Gastroesophageal sphincter (tissue), 4 donors: ENCODE results near the gene MAP2K4. TPM values are rescaled to one million over a fixed set of nuclear protein-coding genes. Genes with fewer than 3 reads are reported as not detected.

Source experiments
- ATAC-seq: fragments of 150-250 bp; one replicate; pipeline ENCODE4 v1.9.1; 2016; ENCODE audit warnings: mild to moderate bottlenecking, moderate library complexity
- H3K27ac ChIP-seq, 4 donors: fragments of 200-600 bp; sonication (generic) in 3 of 4; 1 replicate in 3 of 4; 2 replicates in 1 of 4; pipeline ENCODE4 v1.5.1; 2016 to 2019
- H3K27me3 ChIP-seq: fragments of 200-600 bp; sonication (generic); one replicate; pipeline ENCODE4 v1.5.1; 2019
- H3K36me3 ChIP-seq, 2 donors: fragments of 200-600 bp; sonication (generic); one replicate each; pipeline ENCODE4 v1.5.1; 2019; ENCODE audit warnings: control low read depth in 1 of 2
- H3K4me1 ChIP-seq, 3 donors: fragments of 200-600 bp; sonication (generic); 1 replicate in 2 of 3; 2 replicates in 1 of 3; pipeline ENCODE4 v1.5.1; 2016 to 2019; ENCODE audit warnings: control low read depth in 2 of 3
- H3K4me3 ChIP-seq, 2 donors: fragments of 200-600 bp; sonication (generic); one replicate each; pipeline ENCODE4 v1.5.1; 2019; ENCODE audit warnings: mild to moderate bottlenecking in 1 of 2, moderate library complexity in 1 of 2
- H3K9me3 ChIP-seq, 3 donors: fragments of 200-600 bp; sonication (generic); one replicate each; pipeline ENCODE4 v1.5.1; 2017 to 2019; ENCODE audit warnings: control low read depth in 2 of 3
- CTCF ChIP-seq, 4 experiments: fragments of 200-600 bp in 2 of 4; fragments of 450-650 bp in 2 of 4; sonication (generic) in 1 of 4; IDR thresholded peaks; one replicate each; pipeline ENCODE4 v1.5.1; 2017 to 2019; ENCODE audit warnings: antibody characterized with exemption in 4 of 4, mild to moderate bottlenecking in 2 of 4, moderate library complexity in 2 of 4
- EP300 ChIP-seq: sonication (generic); formaldehyde crosslinking; IDR thresholded peaks from one replicate; pipeline ENCODE4 v1.6.1; 2017; ENCODE audit warnings: antibody characterized with exemption, mild to moderate bottlenecking
- POLR2A ChIP-seq, 2 donors: fragments of 450-650 bp; IDR thresholded peaks; one replicate each; pipeline ENCODE4 v1.6.1; 2017; ENCODE audit warnings: antibody characterized with exemption in 2 of 2, mild to moderate bottlenecking in 2 of 2, moderate library complexity in 1 of 2
- POLR2AphosphoS5 ChIP-seq: sonication (generic); formaldehyde crosslinking; IDR thresholded peaks from one replicate; pipeline ENCODE4 v1.6.1; 2017; ENCODE audit warnings: antibody characterized with exemption
- WGBS, 2 donors: methylation state at CpG; one replicate each; pipeline ENCODE4 v1.1.5; 2018; ENCODE audit warnings: low coverage in 1 of 2; 5-methylcytosine and 5-hydroxymethylcytosine counted together
- total RNA-seq, 4 donors: library from RNA; depleted of rRNA; stranded (reverse); fragments of >200 nt; gene quantifications; one replicate each; pipeline ENCODE4 v1.1.0, GENCODE V29; 2016

MAP2K4 gene
- total RNA-seq, 4 donors from 2014 or later: 25.6 to 37.3 (median 29.6) TPM

- Histone ChIP-seq H3K9me3 (no peaks in the 10 kb centered on the region), H3K27me3 (no peaks in the 10 kb centered on the region), H3K4me3 (no peak overlapping the region), H3K36me3 (peaks cover 0 to 33% of the 10 kb centered on the region in 2 donors), H3K4me1 (no peaks in the 10 kb centered on the region), H3K27ac (no peak overlapping the region)
- ATAC-seq: no peak
- no peak for TF ChIP-seq CTCF (IDR thresholded peaks at IDR 0.05)
- no peak for TF ChIP-seq EP300
- no peak for TF ChIP-seq POLR2AphosphoS5
- no peak for TF ChIP-seq POLR2A (IDR thresholded peaks at IDR 0.05)
Measured at GRCh38 chr17:12098568-12098967, 77.9 kb downstream of the MAP2K4 start.

- ATAC-seq: no peak
- Histone ChIP-seq H3K27ac (no peak overlapping the region), H3K9me3 (no peaks in the 10 kb centered on the region), H3K27me3 (no peaks in the 10 kb centered on the region), H3K36me3 (peaks cover 0 to 33% of the 10 kb centered on the region in 2 donors), H3K4me1 (no peaks in the 10 kb centered on the region), H3K4me3 (no peak overlapping the region)
- WGBS, 2 donors: 83 to 100% methylated on average over 1 of the region's 1 CpG
- TF ChIP-seq POLR2A (IDR thresholded peaks at IDR 0.05) (no peak), POLR2AphosphoS5 (no peak), CTCF (IDR thresholded peaks at IDR 0.05) (no peak), EP300 (no peak)
Measured at GRCh38 chr17:12099412-12099811, 78.7 kb downstream of the MAP2K4 start.

- Histone ChIP-seq H3K36me3 (peaks cover 0 to 17% of the 10 kb centered on the region in 2 donors), H3K27me3 (no peaks in the 10 kb centered on the region), H3K9me3 (no peaks in the 10 kb centered on the region), H3K27ac (no peak overlapping the region), H3K4me1 (peaks cover 0 to 9% (median 0%) of the 10 kb centered on the region in 3 donors), H3K4me3 (no peak overlapping the region)
- TF ChIP-seq POLR2AphosphoS5 (no peak), CTCF (IDR thresholded peaks at IDR 0.05) (no peak), POLR2A (IDR thresholded peaks at IDR 0.05) (no peak), EP300 (no peak)
- ATAC-seq: no peak
Measured at GRCh38 chr17:12104831-12105230, 84.2 kb downstream of the MAP2K4 start.

GRCh38 chr17:12107905-12108304, 87.2 kb downstream of the MAP2K4 start:
- Histone ChIP-seq H3K4me1 (peaks cover 0 to 9% (median 0%) of the 10 kb centered on the region in 3 donors), H3K27me3 (no peaks in the 10 kb centered on the region), H3K36me3 (peaks cover 0 to 21% of the 10 kb centered on the region in 2 donors), H3K27ac (no peak overlapping the region), H3K4me3 (no peak overlapping the region), H3K9me3 (no peaks in the 10 kb centered on the region)
- no peak for ATAC-seq
- TF ChIP-seq POLR2AphosphoS5: no peak
- no peak for TF ChIP-seq EP300
- no peak for TF ChIP-seq POLR2A (IDR thresholded peaks at IDR 0.05)
- no peak for TF ChIP-seq CTCF (IDR thresholded peaks at IDR 0.05)
- 14 to 33% methylated on average over 1 of the region's 1 CpG for WGBS, 2 donors

- H3K4me1 ChIP-seq: no peaks in the 10 kb centered on the region
- H3K27me3 ChIP-seq: no peaks in the 10 kb centered on the region
- no peak overlapping the region for H3K27ac ChIP-seq
- no peak for TF ChIP-seq POLR2AphosphoS5
- TF ChIP-seq POLR2A (IDR thresholded peaks at IDR 0.05): no peak
- no peak for TF ChIP-seq EP300
- TF ChIP-seq CTCF (IDR thresholded peaks at IDR 0.05): no peak
- no peaks in the 10 kb centered on the region for H3K9me3 ChIP-seq
- peaks cover 0 to 51% of the 10 kb centered on the region in 2 donors for H3K36me3 ChIP-seq
- 75 to 100% methylated on average over 1 to 2 of the region's 2 CpGs for WGBS, 2 donors
- no peak overlapping the region for H3K4me3 ChIP-seq
- ATAC-seq: no peak
Measured at GRCh38 chr17:12110906-12111305, 90.2 kb downstream of the MAP2K4 start.
